KOPT-K1 (cell line): ENCODE results near the gene TNNI3K.

Experiments used
- H3K27ac ChIP-seq: fragments of 200-600 bp; sonication (generic); 2 replicates; pipeline ENCODE4 v1.5.1; 2016; ENCODE audit warnings: antibody characterized with exemption, mild to moderate bottlenecking, low read depth, low read length; ENCODE audit not compliant: poor library complexity, severe bottlenecking
- H3K36me3 ChIP-seq: fragments of 200-600 bp; sonication (generic); 2 replicates; pipeline ENCODE4 v1.5.1; 2017; ENCODE audit warnings: antibody characterized with exemption, mild to moderate bottlenecking, low read length, moderate library complexity; ENCODE audit not compliant: insufficient read depth
- H3K9me3 ChIP-seq: fragments of 200-600 bp; sonication (generic); 2 replicates; pipeline ENCODE4 v1.5.1; 2017; ENCODE audit warnings: antibody characterized with exemption, low read length, mild to moderate bottlenecking; ENCODE audit not compliant: insufficient read depth, poor library complexity, severe bottlenecking

The TNNI3K gene

GRCh38 chr1:74396462-74396861 lies 161.3 kb downstream of the TNNI3K start:
- H3K36me3 ChIP-seq = no peaks in the 10 kb centered on the region
- H3K27ac ChIP-seq = no peak overlapping the region
- H3K9me3 ChIP-seq = no peaks in the 10 kb centered on the region

DNA sequence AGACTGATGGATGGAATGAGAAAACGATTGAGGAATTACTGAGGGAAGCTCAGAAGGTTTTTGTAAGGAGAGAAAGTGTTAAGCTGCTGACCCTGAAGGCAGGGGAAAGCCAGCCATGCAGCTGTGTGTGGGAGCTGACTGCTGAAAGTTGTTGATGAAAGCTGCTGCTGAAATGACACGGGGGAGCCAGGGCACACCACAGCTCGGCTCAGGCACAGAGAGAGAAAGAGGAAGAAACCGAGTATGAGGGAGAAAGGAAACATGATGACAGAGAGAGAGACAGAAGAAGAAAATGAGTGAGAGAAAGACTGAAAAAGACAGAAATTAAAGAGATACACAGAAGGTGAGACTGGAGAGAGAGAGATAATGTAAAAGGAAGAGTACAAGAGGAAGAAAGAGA lies 161.7 kb downstream of the TNNI3K start:
- H3K27ac ChIP-seq = no peak overlapping the region
- no peaks in the 10 kb centered on the region for H3K36me3 ChIP-seq
- no peaks in the 10 kb centered on the region for H3K9me3 ChIP-seq

DNA sequence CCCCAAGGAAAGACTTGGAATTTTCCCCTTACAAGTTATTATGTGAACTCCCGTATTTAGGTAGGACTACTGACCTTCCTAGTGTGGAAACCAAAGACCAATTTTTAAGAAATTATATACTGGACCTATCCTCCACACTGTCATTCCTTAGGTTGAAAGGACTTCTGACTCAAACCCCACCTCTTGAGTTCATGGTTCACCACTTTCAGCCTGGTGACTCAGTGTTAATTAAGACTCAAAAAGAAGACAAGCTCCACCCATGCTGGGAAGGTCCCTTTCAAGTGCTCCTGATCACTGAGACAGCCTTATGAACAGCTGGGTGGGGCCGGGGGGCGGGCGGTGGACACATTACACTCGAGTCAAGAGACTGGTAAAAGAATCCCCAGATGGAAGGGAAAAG lies 164.1 kb downstream of the TNNI3K start:
- Histone ChIP-seq H3K36me3 (no peaks in the 10 kb centered on the region), H3K9me3 (no peaks in the 10 kb centered on the region), H3K27ac (no peak overlapping the region)

DNA sequence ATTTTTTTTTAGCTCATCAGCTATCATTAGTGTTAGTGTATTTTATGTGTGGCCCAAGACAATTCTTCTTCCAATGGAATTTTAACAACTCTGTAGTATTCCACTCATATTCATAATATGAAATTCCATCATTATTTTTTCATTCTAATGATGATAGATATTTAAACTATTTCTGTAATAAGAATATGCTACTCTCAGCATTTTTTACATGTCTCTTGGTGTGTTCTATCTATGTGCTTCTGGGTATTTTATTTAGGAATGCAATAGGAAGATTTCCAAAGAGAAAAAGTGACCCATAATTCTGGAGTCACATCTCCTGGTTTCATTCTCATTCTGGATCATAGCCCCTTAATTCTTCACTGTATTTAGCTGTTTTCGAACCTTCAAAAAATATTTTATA lies 167.7 kb downstream of the TNNI3K start:
- Histone ChIP-seq H3K36me3 (no peaks in the 10 kb centered on the region), H3K27ac (no peak overlapping the region), H3K9me3 (no peaks in the 10 kb centered on the region)

GRCh38 chr1:74403606-74404005 lies 168.4 kb downstream of the TNNI3K start:
- H3K27ac ChIP-seq = no peak overlapping the region

DNA sequence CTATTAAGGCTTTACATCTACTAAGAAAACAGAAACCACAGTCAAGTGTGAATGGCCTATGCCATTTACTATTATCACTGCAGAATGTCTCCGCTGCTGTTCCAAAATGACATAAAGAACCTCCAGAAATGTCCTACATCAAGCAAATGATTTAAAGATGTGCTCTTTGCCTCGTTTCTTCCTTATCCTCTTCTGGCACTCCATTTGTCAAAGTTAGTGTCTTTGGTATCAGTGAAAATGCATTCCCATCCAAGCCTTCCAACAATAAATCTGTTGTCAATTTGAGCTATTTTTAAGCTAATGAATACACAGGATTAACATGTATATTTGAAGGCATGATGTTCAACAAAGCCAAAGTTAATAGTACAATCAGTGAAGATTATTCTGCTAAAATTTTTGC lies 171.6 kb downstream of the TNNI3K start:
- Histone ChIP-seq H3K9me3 (no peaks in the 10 kb centered on the region), H3K27ac (no peak overlapping the region), H3K36me3 (no peaks in the 10 kb centered on the region)

More at GRCh38 chr1:74403606-74404005, 168.4 kb downstream of the TNNI3K start:
- Histone ChIP-seq H3K9me3 (no peaks in the 10 kb centered on the region), H3K36me3 (no peaks in the 10 kb centered on the region)

DNA sequence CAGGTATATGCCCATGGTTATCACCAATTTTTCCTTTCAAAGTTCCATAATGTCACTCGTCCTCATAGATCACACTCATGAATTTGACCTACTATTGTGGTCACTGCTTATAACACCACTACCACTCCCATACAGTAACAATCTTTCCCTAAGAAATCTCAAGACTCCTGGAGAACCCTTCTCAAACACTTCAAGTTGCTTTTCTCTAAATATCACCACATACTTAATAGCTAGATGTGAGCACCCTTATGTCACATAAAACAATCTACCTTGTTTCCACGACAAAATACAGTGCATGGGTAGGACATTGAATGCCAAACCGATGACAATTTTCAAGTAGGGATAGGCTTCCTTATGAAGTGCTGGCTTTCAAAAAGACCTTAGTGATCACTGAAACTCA lies 172.7 kb downstream of the TNNI3K start:
- no peaks in the 10 kb centered on the region for H3K9me3 ChIP-seq
- H3K27ac ChIP-seq = no peak overlapping the region
- no peaks in the 10 kb centered on the region for H3K36me3 ChIP-seq

DNA sequence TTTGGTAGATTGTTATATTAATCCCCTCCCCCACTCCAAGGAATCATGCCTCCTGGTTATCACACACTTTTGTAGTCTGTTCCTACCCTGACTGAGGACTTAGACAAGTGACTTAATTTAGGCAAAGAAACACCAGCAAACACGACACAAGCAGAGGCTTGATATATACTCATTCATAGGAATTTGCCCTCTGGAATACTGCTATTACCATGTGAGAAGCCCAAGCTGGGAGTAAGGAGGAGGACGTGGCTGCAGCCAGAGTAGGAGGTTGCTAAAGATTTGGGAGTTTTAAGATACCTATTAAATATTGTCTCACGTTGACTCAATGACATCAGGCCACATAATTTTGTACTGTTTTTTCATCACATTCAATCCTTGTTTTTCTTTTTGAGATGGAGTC lies 177.1 kb downstream of the TNNI3K start:
- no peak overlapping the region for H3K27ac ChIP-seq
- H3K36me3 ChIP-seq = no peaks in the 10 kb centered on the region
- no peaks in the 10 kb centered on the region for H3K9me3 ChIP-seq

DNA sequence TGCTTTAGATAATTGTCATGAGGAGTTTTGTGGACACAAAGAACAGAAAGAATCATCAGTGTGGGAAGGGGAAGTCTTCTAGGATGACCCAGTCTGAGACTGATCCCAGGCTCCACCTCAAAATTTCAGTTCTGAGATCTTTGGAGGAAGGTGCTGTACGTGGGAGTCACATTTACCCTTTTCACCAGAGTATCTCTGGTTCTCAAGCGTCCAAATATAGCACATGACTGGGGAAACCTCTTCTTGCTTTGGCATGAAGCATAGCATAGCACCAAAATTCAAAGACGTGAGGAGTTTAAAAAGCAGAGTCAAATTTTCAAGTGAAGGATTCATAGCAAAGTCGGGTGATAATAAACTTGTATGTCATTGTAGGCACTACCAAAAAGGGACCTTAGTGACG lies 180.7 kb downstream of the TNNI3K start:
- Histone ChIP-seq H3K36me3 (no peaks in the 10 kb centered on the region), H3K9me3 (no peaks in the 10 kb centered on the region), H3K27ac (no peak overlapping the region)

GRCh38 chr1:74419611-74420010 lies 184.4 kb downstream of the TNNI3K start:
- Histone ChIP-seq H3K27ac (no peak overlapping the region), H3K36me3 (no peaks in the 10 kb centered on the region), H3K9me3 (no peaks in the 10 kb centered on the region)

GRCh38 chr1:74420467-74420866 lies 185.3 kb downstream of the TNNI3K start:
- Histone ChIP-seq H3K36me3 (no peaks in the 10 kb centered on the region), H3K27ac (no peak overlapping the region), H3K9me3 (no peaks in the 10 kb centered on the region)

GRCh38 chr1:74422421-74423292 lies 187.5 kb downstream of the TNNI3K start:
- H3K9me3 ChIP-seq = no peaks in the 10 kb centered on the region
- no peak overlapping the region for H3K27ac ChIP-seq
- H3K36me3 ChIP-seq = no peaks in the 10 kb centered on the region

DNA sequence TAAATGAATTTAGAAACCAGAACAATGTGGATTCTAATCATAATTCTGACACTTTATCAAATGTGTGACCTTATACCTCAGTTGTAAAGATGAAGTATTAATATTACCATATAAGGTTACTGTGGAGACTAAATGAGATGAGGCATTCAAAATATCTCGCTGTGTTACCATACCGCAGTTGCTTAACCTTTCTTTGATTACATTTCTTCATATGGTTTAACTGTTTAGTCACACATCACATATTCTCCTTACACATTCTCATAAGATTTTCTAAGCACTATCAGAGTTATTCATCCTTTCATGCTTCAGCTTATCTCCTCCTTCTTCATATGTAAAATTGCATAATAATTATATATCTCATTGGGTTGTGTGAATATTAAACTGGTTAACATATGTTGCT lies 188.3 kb downstream of the TNNI3K start:
- H3K9me3 ChIP-seq = no peaks in the 10 kb centered on the region
- H3K27ac ChIP-seq = no peak overlapping the region
- H3K36me3 ChIP-seq = no peaks in the 10 kb centered on the region

DNA sequence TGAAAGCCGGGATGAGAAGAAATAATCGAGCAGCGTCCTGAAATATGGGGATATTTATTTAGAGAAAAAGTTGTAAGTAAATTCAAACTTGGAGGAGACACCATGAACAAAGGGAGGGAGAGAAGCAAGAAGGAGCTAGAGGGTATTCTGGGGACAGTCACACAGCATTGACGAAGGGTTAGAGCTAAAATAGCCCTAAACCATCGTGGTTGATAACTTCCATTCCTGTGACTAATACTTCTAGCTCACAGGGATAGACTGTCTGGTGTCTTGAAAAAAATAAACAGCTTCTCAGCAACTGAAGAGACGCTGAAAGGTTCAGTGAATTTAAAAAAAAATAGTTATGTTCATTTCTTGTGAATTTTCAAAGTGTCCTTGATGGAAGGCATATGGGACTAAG lies 190.5 kb downstream of the TNNI3K start:
- H3K27ac ChIP-seq = no peak overlapping the region
- no peaks in the 10 kb centered on the region for H3K9me3 ChIP-seq
- H3K36me3 ChIP-seq = no peaks in the 10 kb centered on the region

- Histone ChIP-seq H3K9me3 (no peaks in the 10 kb centered on the region), H3K36me3 (no peaks in the 10 kb centered on the region), H3K27ac (no peak overlapping the region)
Observed at GRCh38 chr1:74426208-74426937, 191.2 kb downstream of the TNNI3K start.

- Histone ChIP-seq H3K9me3 (no peaks in the 10 kb centered on the region), H3K27ac (no peak overlapping the region), H3K36me3 (no peaks in the 10 kb centered on the region)
Observed at GRCh38 chr1:74427681-74428080, 192.5 kb downstream of the TNNI3K start.
